HL-60/S4 treated with phorbol 12-myristate 13-acetate at 8.2 ng/mL for 4 days and 3 days (cell line): ENCODE results near the gene SUGCT.

Experiments
- in situ Hi-C: fragments of 300-500 bp; cut with MboI; formaldehyde crosslinking; loops from 2 replicates; pipeline ENCODE4 v1.15.0; 2022; ENCODE audit warnings: low sequenced_read_pairs

SUGCT gene

DNA sequence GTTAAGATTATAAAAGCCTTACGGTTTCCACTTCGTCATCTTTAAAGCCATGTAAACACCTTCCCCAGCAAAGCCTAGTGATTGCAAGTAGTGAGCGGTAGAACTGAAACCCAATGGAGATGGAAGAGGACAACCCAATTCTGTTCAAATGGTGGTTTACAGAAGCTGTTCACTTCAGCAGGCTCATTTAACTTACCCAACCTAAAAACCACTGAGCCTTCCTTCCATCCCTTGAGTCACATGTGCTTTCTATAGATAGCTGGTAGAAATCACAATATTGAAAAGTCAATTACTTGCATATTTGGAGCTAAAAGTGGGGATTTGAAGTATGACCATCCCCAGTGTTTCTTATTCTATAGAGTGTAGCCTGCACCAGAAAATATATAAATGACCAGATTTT lies 667.7 kb downstream of the SUGCT start:
- in situ Hi-C loops: no loop called here

- in situ Hi-C loops: no loop called here
These were observed 669.8 kb downstream of the SUGCT start for GRCh38 chr7:40804477-40805215.

- in situ Hi-C loops: no loop called here
These were observed 670.6 kb downstream of the SUGCT start for GRCh38 chr7:40805361-40805760.

- in situ Hi-C loops: no loop called here
These were observed 673.7 kb downstream of the SUGCT start for GRCh38 chr7:40808378-40808942.

- in situ Hi-C loops: no loop called here
These were observed 675.5 kb downstream of the SUGCT start for GRCh38 chr7:40810274-40810673.

GRCh38 chr7:40811666-40812065 lies 676.9 kb downstream of the SUGCT start:
- in situ Hi-C loops: no loop called here

DNA sequence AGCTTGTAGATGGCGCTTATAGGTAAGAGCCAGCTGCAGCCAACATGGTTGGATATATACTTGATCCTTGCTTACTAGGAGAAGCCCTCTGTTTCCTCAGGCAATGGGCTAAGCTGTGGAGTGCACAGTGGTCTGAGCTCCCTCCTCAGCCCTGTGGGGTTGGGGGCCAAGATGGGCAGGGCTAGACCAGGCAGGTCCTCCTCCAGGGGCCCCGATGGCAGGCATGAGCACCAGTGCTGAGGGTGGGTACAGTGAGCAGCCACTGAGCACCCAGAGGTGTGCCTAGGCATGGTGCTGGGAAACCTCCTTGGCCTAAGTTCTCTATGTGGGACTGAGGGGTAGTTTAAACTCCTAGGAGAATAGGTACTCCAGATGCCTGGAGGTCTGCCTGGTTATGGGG lies 680.2 kb downstream of the SUGCT start:
- in situ Hi-C loops: no loop called here

DNA sequence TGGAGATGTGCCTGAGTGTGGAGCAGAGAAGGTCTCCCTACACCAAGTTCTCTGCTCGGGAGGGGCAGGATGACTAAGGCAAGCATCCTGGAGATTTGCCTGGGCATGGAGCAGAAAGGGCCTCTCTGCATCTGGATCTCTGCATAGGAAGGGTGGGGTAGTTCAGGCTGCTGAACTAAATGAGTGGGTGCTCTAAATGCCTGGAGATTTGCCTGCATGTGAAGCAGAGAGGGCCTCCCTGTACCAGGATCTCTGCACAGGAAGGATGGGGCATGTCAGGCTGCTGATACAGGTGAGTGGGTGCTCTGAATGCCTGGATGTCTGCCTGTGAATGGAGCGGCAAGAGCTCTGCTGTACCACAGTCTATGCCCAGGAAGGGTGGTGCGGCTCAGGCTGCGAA lies 680.7 kb downstream of the SUGCT start:
- in situ Hi-C loops: no loop called here

- in situ Hi-C loops: no loop called here
These were observed 688.1 kb downstream of the SUGCT start for GRCh38 chr7:40822861-40823260.

DNA sequence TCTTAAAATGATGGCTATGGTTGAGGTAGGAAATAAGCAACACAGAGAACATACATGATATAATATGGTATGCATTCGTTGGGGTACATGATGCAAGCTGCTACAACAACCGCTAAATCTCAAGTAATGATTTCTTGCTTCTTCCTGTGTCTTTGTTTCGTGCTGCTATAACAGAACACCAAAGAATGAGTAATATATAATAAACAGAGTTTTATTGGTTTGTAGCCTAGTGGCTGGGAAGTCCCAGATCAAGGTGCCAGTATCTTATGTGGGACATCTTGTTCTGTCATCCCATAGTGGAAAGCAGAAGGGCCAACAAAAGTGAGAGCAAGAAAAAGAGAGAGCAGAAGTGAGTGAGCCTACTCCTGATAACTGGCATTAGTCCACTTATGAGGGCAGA lies 689.7 kb downstream of the SUGCT start:
- in situ Hi-C loops: no loop called here

GRCh38 chr7:40826411-40827221 lies 691.8 kb downstream of the SUGCT start:
- in situ Hi-C loops: no loop called here

DNA sequence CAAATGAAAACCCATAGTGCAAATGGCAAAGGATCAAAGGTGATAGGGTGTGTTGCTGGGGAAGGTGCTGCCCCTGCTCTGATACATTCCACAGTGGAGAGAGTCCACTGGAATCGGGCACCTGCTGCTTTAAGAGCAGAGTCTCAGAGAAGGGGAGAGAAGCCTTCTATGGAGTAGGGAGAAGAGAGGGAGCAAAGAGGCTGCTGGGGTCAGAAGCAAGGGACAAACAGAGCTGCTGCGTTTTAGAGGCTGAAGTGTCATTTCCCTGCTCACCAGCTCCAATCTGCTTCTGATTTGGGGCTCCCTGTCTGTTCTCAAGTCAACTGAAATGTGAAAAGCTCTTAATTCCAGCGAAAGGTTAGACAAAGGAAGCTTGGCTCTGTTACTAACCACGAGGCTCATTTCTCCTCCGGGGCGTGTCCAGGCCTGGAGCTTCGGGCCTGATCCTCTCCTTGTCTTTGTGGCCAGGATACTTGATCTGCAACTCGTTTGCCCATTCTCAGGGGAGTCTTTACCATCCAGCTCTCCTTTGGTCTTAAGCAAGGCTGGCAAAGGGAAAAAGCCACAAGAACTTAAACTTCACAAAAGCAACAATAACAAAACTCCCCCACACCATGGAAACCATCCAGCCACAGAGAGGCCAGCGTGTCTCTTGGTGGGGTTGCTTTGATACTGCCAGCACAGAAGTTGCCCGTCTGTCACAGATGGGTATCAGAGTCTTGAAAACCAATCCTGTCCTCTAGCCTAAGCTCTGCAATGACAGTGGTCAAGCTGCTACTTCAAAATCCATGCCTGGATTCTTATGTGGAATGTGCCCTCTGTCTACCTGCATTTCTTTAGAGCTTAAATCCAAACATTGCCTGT lies 692.6 kb downstream of the SUGCT start:
- in situ Hi-C loops: no loop called here

DNA sequence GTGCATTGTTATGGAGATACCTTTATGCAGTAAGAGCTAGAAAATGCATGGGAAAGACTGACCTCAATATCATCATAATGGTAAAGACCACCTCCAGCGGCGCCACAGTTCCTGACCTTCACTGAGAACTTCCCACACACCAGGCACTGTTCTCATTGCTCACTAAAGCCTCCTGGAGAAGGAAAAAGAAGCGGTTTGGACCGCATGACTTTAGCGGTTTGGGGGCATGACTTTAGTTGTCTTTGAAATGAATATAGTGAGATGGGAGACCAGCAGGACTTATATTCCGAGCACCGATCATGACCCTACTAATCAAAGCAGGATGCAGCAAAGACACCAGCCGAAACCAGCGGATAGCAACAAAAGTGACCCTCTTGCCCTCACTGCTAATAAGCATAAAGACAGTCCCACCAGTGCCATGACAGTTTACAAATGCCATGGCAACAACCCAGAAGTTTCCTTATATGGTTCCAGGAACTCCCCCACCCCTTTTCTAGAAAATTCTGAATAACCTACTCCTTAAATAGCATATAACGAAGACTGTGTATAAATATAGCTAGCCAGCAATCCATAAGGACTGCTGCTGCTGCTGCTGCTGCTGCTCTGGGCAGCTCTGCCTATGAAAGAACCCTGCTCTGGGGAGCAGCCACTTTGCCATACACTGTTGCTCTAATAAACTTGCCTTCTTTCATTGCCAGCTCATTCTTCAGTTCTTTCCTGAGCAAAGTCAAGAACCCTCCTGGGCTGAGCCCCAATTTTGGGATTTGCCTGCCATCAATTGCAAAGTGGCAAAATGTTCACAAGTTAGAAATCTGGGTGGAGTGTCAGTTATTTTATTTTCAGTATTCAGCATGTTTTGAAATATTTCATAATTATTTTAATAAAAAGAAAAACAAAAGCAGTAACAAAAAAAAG lies 694.1 kb downstream of the SUGCT start:
- in situ Hi-C loops: no loop called here

- in situ Hi-C loops: no loop called here
These were observed 698.5 kb downstream of the SUGCT start for GRCh38 chr7:40833191-40833887.

- in situ Hi-C loops: no loop called here
These were observed 699.1 kb downstream of the SUGCT start for GRCh38 chr7:40833888-40834234.

- in situ Hi-C loops: no loop called here
These were observed 701.4 kb downstream of the SUGCT start for GRCh38 chr7:40836218-40836617.

DNA sequence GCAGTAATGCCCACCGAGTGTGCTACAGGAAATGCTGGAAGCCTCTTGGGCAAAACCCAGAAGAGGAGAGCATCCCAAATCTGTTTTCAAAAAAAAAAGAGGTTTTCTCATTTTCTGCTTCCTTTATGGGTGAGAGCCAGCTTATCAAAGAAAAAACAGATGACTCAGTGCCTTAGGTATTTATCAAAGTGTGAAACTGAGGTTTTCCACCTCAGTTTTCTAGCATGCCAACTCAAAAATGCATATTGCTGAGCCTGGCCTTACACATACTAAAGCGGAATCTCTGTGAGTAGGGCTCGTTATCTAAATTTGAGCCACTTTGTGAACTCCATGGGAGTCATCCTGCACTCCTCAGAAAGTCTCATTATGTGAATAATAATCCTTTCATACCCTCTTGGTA lies 705.1 kb downstream of the SUGCT start:
- in situ Hi-C loops: no loop called here

DNA sequence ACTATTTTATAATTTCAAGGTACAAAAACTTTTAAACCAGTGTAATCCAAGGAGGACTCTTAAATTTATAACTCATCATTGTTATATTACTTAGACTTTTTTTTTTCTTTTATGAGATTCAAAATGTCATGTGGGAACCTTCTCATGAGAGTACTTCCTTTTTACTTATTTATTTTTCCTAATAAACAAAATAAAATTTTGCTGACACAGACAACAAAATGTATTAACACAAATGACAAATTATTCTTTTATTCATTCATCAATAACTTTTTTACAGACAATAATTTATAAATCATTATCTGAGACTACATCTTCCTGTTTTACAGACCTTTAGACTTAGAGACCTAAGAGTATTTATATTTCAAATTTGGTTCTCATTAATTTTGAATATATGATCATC lies 706.2 kb downstream of the SUGCT start:
- in situ Hi-C loops: no loop called here

DNA sequence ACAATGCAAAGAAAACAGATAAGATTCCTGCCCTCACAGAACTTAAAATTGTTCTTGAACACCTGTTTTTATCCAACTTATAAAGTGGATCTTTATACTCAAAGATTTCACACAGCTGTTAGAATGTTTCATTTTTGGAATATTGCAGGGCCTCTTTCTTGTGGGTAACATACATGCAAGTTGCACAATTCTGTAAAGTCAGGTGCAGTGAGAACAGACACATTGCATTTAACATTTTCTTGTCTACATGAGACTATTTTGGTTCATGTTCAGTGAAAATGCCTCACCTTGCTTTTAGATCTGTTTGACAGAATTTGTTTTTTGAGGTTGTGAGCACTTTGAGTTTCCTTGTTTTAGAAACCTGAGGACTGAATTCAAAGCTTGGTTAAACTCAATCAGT lies 707.8 kb downstream of the SUGCT start:
- in situ Hi-C loops: no loop called here
